ENCODE data around the gene KSR1. TPM values are rescaled to one million over a fixed set of nuclear protein-coding genes. Genes with fewer than 3 reads are reported as not detected.

KSR1 gene
- total RNA-seq, 2 donors from 2014 or later, result 11.5 to 23.7 TPM

DNA sequence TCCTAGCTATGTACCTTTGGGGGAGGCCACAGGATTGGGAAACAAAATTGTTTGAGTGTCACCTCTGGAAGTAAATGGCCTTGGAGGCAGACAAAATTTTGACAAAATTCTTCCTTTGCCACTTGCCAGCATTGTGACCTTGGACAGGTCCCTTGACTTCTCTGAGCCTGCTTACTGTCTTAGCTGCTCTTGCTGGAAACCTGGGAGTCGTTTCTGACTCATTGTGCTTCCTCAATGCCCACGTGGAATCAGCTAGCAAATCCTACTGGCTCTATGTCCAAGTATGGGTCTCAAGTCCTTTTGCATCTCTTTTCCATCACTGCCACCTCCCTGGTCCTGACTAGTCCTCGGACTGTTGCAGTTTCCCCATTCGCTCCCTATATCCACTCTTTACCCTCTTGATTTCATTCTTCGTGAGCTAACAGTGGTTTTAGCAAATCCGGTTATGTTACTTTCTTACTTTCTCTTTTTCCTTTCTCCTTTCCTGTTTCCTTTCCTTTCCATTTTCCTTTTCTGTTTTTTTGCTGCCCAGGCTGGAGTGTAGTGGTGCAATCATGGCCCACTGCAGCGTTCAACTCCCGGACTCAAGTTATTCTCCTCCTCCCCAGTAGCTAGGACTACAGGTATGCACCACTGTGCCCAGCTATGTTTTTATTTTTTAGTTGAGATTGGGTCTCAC is 106.7 kb downstream of the KSR1 start:
- 87% methylated on average over 8 of the region's 8 CpGs for WGBS
- Histone ChIP-seq H3K27me3 (replicated peaks; ENCODE audit: insufficient read depth) (no peaks in the 10 kb centered on the region), H3K27ac (no peak overlapping the region), H3K9me3 (no peaks in the 10 kb centered on the region), H3K36me3 (no peaks in the 10 kb centered on the region), H3K4me3 (no peak overlapping the region), H3K4me1 (replicated peaks) (no peaks in the 10 kb centered on the region)
- intact Hi-C loops (cut with DNase I), result no loop called here
- no peak for DNase-seq (ENCODE audit: low spot score)
- TF ChIP-seq, protein P1, sequence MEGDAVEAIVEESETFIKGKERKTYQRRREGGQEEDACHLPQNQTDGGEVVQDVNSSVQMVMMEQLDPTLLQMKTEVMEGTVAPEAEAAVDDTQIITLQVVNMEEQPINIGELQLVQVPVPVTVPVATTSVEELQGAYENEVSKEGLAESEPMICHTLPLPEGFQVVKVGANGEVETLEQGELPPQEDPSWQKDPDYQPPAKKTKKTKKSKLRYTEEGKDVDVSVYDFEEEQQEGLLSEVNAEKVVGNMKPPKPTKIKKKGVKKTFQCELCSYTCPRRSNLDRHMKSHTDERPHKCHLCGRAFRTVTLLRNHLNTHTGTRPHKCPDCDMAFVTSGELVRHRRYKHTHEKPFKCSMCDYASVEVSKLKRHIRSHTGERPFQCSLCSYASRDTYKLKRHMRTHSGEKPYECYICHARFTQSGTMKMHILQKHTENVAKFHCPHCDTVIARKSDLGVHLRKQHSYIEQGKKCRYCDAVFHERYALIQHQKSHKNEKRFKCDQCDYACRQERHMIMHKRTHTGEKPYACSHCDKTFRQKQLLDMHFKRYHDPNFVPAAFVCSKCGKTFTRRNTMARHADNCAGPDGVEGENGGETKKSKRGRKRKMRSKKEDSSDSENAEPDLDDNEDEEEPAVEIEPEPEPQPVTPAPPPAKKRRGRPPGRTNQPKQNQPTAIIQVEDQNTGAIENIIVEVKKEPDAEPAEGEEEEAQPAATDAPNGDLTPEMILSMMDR (IDR thresholded peaks at IDR 0.05), result no peak
- no peak for TF ChIP-seq POLR2A (IDR thresholded peaks at IDR 0.05)
- no peak for TF ChIP-seq POLR2AphosphoS5 (IDR thresholded peaks at IDR 0.05)

GRCh38 chr17:27563532-27563931 is 107.3 kb downstream of the KSR1 start:
- Histone ChIP-seq H3K9me3 (no peaks in the 10 kb centered on the region), H3K27me3 (replicated peaks; ENCODE audit: insufficient read depth) (no peaks in the 10 kb centered on the region), H3K27ac (no peak overlapping the region), H3K4me1 (replicated peaks) (no peaks in the 10 kb centered on the region), H3K36me3 (no peaks in the 10 kb centered on the region), H3K4me3 (no peak overlapping the region)
- TF ChIP-seq, protein P1 (IDR thresholded peaks at IDR 0.05), result no peak
- TF ChIP-seq POLR2A (IDR thresholded peaks at IDR 0.05) (no peak), POLR2AphosphoS5 (IDR thresholded peaks at IDR 0.05) (no peak)
- no peak for DNase-seq (ENCODE audit: low spot score)
- 87% methylated on average over 7 of the region's 7 CpGs for WGBS
- intact Hi-C loops (cut with DNase I), result no loop called here

DNA sequence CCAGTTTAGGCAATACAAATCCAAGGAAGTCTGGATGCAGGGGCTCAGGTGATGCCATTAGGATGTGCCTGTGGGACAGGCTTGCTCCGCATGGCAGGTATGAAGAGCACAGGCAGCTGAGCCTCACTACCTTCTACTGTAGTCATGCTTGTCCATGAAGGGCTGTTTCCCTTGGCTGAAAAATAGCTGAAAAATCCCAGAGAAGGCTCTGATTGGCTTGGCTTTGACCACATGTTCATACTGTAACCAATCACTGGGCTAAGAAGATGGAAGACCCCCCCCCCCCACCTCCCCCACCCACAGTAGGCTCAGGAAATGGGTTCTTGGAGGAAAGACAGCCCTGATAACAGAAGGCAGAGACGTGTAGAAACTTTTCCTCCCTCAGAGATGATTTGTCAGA is 108.2 kb downstream of the KSR1 start:
- 89% methylated on average over 2 of the region's 2 CpGs for WGBS
- DNase-seq (ENCODE audit: low spot score), result no peak
- intact Hi-C loops (cut with DNase I), result no loop called here
- H3K27me3 ChIP-seq (replicated peaks; ENCODE audit: insufficient read depth), result no peaks in the 10 kb centered on the region
- no peaks in the 10 kb centered on the region for H3K36me3 ChIP-seq
- H3K4me3 ChIP-seq, result no peak overlapping the region
- no peak overlapping the region for H3K27ac ChIP-seq
- TF ChIP-seq POLR2A (IDR thresholded peaks at IDR 0.05) (no peak), POLR2AphosphoS5 (IDR thresholded peaks at IDR 0.05) (no peak)
- TF ChIP-seq, protein P1 (IDR thresholded peaks at IDR 0.05), result no peak
- H3K9me3 ChIP-seq, result no peaks in the 10 kb centered on the region
- H3K4me1 ChIP-seq (replicated peaks), result no peaks in the 10 kb centered on the region

- Histone ChIP-seq H3K36me3 (no peaks in the 10 kb centered on the region), H3K27ac (no peak overlapping the region), H3K4me1 (replicated peaks) (no peaks in the 10 kb centered on the region), H3K27me3 (replicated peaks; ENCODE audit: insufficient read depth) (no peaks in the 10 kb centered on the region), H3K9me3 (no peaks in the 10 kb centered on the region), H3K4me3 (no peak overlapping the region)
- no peak for TF ChIP-seq POLR2A (IDR thresholded peaks at IDR 0.05)
- TF ChIP-seq, protein P1 (IDR thresholded peaks at IDR 0.05), result no peak
- TF ChIP-seq POLR2AphosphoS5 (IDR thresholded peaks at IDR 0.05), result no peak
- 83% methylated on average over 11 of the region's 11 CpGs for WGBS
- intact Hi-C loops (cut with DNase I), result no loop called here
- no peak for DNase-seq (ENCODE audit: low spot score)
Observed at GRCh38 chr17:27565874-27566670, 109.8 kb downstream of the KSR1 start.
